ENCODE measurements around the gene AHNAK.

GRCh38 chr11:62450543-62451240 lies 95.9 kb downstream of the AHNAK start:
- TF ChIP-seq CTCF (conservative IDR thresholded peaks at IDR 0.05 in 1 of 2, IDR thresholded peaks at IDR 0.05 in 1 of 2; ENCODE audit: low read depth in 1 of 2, low read length in 2 of 2) (no peak), EZH2 (IDR thresholded peaks at IDR 0.05; ENCODE audit: low read length, missing control alignments) (no peak)

Data from fibroblast of lung (primary cell).